ENCODE measurements around the gene PHKA1. TPM values are rescaled to one million over a fixed set of nuclear protein-coding genes. Genes with fewer than 3 reads are reported as not detected.

PHKA1 gene
- total RNA-seq, 1 experiment from 2014 or later, result 7.4 TPM

DNA sequence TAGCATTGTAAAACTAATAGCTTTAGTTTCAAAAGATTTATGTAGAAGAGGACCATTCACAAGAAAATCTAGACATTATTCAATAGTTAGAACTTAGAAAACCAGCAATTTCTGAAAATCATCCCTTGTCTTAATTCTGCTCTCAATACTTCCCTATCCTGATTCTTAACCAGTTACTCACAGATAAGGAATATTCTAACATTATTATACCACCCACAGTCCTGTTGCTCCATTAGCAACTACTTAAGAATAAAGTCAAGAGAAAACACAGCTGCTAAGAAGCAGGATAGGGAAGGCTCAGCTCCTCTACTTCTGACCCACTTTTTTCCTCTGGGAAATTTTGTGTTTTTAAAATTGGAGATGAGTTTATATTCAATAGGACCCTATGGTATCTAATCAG is 47.7 kb downstream of the PHKA1 start:
- Mint-ChIP-seq H3K27me3 (ENCODE audit: unreplicated experiment) (no peaks in the 10 kb centered on the region), H3K4me1 (ENCODE audit: low read depth, unreplicated experiment) (peaks cover 10% of the 10 kb centered on the region), H3K4me3 (ENCODE audit: low read depth, unreplicated experiment) (no peak overlapping the region), H3K36me3 (ENCODE audit: insufficient read depth, unreplicated experiment) (no peaks in the 10 kb centered on the region), H3K27ac (ENCODE audit: unreplicated experiment) (no peak overlapping the region), H3K9me3 (ENCODE audit: low read depth, unreplicated experiment) (no peaks in the 10 kb centered on the region)
- no peak for DNase-seq
- CTCF ChIA-PET, result no interaction called here
- BruUV-seq (replicated peaks), result no TSS peak
- TF ChIP-seq, protein P1, sequence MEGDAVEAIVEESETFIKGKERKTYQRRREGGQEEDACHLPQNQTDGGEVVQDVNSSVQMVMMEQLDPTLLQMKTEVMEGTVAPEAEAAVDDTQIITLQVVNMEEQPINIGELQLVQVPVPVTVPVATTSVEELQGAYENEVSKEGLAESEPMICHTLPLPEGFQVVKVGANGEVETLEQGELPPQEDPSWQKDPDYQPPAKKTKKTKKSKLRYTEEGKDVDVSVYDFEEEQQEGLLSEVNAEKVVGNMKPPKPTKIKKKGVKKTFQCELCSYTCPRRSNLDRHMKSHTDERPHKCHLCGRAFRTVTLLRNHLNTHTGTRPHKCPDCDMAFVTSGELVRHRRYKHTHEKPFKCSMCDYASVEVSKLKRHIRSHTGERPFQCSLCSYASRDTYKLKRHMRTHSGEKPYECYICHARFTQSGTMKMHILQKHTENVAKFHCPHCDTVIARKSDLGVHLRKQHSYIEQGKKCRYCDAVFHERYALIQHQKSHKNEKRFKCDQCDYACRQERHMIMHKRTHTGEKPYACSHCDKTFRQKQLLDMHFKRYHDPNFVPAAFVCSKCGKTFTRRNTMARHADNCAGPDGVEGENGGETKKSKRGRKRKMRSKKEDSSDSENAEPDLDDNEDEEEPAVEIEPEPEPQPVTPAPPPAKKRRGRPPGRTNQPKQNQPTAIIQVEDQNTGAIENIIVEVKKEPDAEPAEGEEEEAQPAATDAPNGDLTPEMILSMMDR (IDR thresholded peaks at IDR 0.05; ENCODE audit: unreplicated experiment), result no peak
- intact Hi-C loops (cut with micrococcal nuclease; ENCODE audit: unreplicated experiment), result no loop called here

DNA sequence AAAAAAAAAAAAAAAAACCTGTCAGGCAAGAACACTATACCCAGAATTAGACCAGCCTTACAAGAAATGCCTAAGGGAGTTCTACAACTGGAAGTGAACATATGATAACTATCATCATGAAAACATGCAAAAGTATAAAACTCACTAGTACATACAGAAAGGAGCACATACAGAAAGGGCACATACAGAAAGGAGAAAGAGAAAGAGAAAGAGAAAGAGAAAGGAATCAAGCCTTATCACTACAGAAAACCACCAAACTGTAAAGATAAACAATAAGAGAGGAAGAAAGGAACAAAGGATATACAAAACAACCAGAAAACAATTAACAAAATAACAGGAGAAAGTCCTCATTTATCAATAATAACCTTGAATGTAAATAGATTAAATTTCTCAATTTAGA is 50.4 kb downstream of the PHKA1 start:
- CTCF ChIA-PET, result no interaction called here
- H3K9me3 Mint-ChIP-seq (ENCODE audit: low read depth, unreplicated experiment), result no peaks in the 10 kb centered on the region
- no peaks in the 10 kb centered on the region for H3K27me3 Mint-ChIP-seq (ENCODE audit: unreplicated experiment)
- no peaks in the 10 kb centered on the region for H3K36me3 Mint-ChIP-seq (ENCODE audit: insufficient read depth, unreplicated experiment)
- TF ChIP-seq, protein P1 (IDR thresholded peaks at IDR 0.05; ENCODE audit: unreplicated experiment), result no peak
- BruUV-seq (replicated peaks), result no TSS peak
- no peak for DNase-seq
- intact Hi-C loops (cut with micrococcal nuclease; ENCODE audit: unreplicated experiment), result no loop called here
- H3K4me3 Mint-ChIP-seq (ENCODE audit: low read depth, unreplicated experiment), result no peak overlapping the region
- peaks cover 10% of the 10 kb centered on the region for H3K4me1 Mint-ChIP-seq (ENCODE audit: low read depth, unreplicated experiment)
- no peak overlapping the region for H3K27ac Mint-ChIP-seq (ENCODE audit: unreplicated experiment)

DNA sequence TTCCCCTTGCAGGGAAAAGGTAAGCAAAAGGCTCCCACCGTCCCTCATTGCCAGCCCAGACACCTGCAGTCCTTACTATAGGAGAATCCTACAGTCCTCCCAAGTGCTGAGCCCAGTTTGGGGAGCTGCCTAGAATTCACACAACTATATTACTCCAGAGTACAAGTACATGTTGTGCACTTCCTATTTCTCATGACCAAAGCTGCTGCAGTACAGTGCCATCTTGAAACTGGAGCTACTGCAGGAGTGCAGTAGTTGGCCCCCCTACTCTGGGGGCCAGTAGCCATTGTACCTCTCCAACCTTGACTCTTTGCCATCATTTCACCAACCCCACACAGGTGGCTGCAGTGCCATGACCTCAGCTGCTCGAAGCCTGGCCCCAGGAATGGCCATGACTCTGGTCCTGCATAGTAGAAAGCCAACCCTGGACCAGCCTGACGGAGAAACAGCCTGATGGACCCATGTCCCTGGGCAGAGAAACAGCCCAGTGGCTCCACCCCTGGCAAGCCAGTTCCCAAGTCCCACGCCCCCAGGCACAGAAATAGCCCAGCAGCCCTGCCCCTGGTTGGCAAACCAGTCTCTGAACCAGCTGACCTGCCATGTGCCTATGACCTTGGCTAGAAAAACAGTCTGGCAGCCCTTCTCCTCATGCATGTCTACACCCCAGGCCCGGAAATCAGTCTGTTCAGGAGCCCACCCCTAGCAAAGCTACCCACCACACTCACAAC is 51.9 kb downstream of the PHKA1 start:
- intact Hi-C loops (cut with micrococcal nuclease; ENCODE audit: unreplicated experiment), result no loop called here
- peaks cover 10% of the 10 kb centered on the region for H3K4me1 Mint-ChIP-seq (ENCODE audit: low read depth, unreplicated experiment)
- no peaks in the 10 kb centered on the region for H3K9me3 Mint-ChIP-seq (ENCODE audit: low read depth, unreplicated experiment)
- no peaks in the 10 kb centered on the region for H3K36me3 Mint-ChIP-seq (ENCODE audit: insufficient read depth, unreplicated experiment)
- CTCF ChIA-PET, result no interaction called here
- no TSS peak for BruUV-seq (replicated peaks)
- DNase-seq, result no peak
- no peak overlapping the region for H3K4me3 Mint-ChIP-seq (ENCODE audit: low read depth, unreplicated experiment)
- H3K27ac Mint-ChIP-seq (ENCODE audit: unreplicated experiment), result no peak overlapping the region
- TF ChIP-seq, protein P1 (IDR thresholded peaks at IDR 0.05; ENCODE audit: unreplicated experiment), result no peak
- H3K27me3 Mint-ChIP-seq (ENCODE audit: unreplicated experiment), result no peaks in the 10 kb centered on the region

DNA sequence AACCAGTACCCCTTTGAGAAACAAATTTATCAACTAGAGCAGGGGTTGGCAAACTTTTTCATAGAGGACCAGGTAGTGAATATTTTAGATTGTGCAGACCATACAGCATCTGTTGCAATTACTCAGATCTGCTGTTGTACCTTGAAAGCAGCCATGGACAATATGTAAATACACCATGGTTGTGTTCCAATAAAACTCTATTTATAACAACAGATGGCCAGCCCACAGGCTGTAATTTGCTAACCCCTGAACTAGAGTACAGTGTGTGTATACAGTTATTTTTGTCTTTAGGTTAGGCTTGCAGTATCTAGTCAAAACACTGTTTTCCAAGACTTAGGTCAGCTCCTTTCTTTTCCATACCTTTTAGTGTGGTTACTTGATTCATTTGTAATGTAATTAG is 54.4 kb downstream of the PHKA1 start:
- Mint-ChIP-seq H3K36me3 (ENCODE audit: insufficient read depth, unreplicated experiment) (no peaks in the 10 kb centered on the region), H3K4me3 (ENCODE audit: low read depth, unreplicated experiment) (no peak overlapping the region), H3K27ac (ENCODE audit: unreplicated experiment) (no peak overlapping the region), H3K4me1 (ENCODE audit: low read depth, unreplicated experiment) (peaks cover 10% of the 10 kb centered on the region), H3K9me3 (ENCODE audit: low read depth, unreplicated experiment) (no peaks in the 10 kb centered on the region), H3K27me3 (ENCODE audit: unreplicated experiment) (no peaks in the 10 kb centered on the region)
- no TSS peak for BruUV-seq (replicated peaks)
- no peak for DNase-seq
- CTCF ChIA-PET, result no interaction called here
- intact Hi-C loops (cut with micrococcal nuclease; ENCODE audit: unreplicated experiment), result no loop called here
- TF ChIP-seq, protein P1 (IDR thresholded peaks at IDR 0.05; ENCODE audit: unreplicated experiment), result no peak
